SHP77 treated with DMSO at 0.1 percent for 48 hours (cell line): ENCODE data around the gene A2ML1.
"Not testable (repeated sequence)": the region's sequence is repeated elsewhere in the genome, so short reads cannot be mapped to it uniquely, and the experiment has no call there.

ENCODE experiments used
- DNase-seq: peaks from one replicate; lab custom pipeline; 2025; lab: John Stamatoyannopoulos, UW

The A2ML1 gene

DNA sequence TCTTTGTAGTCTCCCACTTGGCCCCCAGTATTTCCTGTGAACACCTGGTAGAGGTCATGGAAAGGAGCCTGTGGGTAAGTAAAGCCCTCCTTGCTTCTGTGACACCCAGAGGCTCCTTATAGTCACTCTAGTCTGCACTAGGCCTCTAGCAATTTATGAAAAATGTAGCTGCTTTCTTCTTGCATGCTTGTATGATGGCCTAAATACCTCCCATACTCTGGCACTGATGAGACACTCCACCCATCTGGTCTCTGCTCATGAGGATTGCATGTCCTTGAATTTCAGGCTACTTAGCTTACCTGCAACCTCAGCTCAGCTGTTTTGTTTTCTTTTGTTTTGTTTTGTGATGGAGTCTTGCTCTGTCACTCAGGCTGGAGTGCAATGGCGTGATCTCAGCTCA is 4.6 kb upstream of the A2ML1 start:
- DNase-seq = no peak

DNA sequence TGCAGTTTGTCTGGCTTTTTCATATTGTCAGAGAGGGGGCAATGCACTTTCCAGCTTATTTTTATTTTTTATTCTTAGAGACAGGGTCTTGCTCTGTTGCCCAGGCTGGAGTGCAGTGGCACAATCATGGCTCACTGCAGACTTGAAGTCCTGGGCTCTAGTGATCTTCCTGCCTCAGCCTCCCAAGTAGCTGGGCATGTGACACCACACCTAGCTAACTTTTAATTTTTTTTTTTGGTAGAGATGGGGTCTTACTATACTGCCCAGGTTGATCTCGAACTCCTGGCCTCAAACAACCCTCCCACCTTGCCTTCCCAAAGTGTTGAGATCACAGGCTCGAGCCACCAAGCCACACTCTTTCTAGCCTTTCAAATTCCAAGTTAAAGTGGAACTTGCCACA is 3.9 kb upstream of the A2ML1 start:
- no peak for DNase-seq

DNA sequence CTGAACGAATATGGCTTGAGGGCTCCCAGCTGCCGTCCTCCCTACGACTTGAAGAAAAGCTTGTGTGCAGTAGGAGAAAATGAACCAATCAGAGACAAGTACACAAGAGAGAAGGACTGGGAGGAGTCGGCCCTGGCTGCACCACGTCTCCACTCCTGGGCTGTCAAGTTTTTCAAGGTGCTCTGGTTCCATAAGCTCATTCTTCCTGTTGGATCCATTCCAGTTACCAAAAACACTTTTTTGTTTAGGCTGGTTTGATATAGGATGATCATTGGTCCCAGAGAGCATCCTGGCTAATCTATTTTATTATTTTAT is 2.8 kb upstream of the A2ML1 start:
- DNase-seq = no peak

DNA sequence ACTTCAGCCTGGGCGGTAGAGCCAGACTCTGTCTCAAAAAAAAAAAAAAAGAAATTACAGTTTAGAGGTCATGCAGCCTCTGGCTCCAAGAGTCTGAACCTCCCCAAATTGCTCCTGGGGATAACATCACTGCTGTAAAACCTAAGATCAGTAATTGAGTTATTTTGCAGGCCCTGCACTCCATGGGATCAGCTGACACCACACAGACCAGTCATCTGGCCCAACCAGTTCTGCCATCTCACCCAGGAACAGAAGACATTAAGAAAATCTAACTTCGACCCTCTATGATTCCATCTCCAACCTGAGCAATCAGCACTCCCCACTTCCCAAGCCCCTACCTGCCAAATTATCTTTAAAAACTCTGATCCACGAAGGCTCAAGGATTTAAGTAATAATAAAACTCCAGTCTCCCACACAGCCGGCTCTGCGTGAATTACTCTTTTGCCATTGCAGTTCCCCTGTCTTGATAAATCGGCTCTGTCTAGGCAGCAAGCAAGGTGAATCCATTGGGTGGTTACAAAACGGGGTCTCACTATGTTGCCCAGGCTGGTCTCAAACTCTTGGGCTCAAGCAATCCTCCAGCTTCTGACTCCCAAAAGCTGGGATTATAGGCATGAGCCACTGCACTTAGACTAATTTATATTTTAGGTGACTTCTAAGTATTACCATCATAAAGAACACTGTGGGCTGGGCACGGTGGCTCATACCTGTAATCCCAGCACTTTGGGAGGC is 1.6 kb upstream of the A2ML1 start:
- not testable (repeated sequence) for DNase-seq

DNA sequence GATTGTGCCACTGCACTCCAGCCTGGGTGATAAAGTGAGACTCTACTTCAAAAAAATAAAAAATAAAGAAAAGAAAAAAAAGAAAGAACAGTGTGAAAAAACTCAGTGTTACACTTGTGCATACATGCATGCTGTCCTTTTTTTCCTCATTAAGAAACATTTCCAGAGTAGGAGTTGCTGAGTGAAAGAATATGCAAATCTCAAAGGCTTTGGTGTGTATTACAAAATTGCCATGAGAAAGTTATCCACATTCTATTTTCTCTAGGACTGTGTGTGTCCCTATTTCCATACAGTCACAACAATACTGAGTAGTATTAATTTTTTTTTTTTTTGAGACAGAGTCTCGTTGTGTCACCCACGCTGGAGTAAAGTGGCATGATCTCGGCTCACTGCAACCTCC is 830 bp upstream of the A2ML1 start:
- no peak for DNase-seq

DNA sequence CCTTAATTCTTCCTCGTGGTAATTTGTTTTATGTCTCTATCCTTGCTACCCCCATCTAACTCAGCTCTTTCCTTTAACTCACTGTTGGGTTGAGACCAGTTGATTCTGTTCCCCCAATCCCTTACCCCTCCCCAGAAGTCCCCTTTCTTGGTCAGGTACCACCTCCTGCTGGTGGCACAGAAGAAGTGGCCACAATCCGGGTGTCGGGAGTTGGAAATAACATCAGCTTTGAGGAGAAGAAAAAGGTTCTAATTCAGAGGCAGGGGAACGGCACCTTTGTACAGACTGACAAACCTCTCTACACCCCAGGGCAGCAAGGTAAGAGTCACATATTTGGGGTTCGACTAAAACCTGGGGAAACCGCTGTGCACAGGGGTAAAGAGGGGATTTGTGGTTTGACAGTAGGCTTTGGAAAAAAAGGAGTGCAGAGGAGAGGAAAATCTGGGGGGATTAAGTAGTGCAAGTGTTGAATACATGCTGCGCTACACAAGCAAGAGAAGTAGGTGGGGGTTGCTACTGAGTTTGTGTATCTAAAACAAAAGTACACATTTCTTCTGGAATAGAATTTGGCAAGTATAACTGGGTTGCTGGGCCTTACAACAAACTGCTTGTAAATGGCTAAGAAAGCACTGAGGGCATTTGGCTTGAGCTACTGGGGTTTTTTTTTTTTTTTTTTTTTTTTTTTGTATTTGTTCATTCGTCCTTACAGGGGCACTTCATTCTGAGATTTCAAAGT is 1.3 kb downstream of the A2ML1 start:
- no peak for DNase-seq

DNA sequence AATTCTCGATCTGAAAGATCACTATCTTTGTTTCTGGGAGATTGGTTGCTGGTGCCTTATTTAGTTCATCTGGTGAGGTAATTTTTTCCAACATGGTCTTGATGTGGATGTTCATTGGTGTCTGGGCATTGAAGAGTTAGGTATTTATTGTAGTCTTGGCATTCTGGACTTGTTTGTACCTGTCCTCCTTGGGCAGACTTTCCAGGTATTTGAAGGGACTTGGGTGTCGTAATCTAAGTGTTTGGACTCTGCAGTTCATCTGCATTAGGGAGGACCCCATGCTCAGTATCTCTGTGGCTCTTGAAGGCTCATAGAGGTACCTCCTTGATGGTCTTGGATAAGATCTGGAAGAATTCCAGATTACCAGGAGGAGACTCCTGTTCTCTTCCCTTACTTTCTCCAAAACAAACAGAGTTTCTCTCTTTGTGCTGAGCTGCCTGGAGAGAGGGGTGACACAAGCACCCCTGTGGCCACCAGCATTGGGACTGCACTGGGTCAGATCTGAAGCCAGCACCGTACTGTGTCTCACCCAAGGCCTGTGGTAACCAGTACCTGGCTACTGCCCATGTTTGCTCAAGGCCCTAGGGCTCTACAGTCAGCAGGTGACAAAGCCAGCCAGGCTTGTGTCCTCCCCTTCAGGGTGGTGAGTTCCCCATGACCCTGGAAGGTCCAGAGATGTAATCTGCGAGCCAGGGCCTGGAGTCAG is 5.3 kb downstream of the A2ML1 start:
- DNase-seq = no peak

DNA sequence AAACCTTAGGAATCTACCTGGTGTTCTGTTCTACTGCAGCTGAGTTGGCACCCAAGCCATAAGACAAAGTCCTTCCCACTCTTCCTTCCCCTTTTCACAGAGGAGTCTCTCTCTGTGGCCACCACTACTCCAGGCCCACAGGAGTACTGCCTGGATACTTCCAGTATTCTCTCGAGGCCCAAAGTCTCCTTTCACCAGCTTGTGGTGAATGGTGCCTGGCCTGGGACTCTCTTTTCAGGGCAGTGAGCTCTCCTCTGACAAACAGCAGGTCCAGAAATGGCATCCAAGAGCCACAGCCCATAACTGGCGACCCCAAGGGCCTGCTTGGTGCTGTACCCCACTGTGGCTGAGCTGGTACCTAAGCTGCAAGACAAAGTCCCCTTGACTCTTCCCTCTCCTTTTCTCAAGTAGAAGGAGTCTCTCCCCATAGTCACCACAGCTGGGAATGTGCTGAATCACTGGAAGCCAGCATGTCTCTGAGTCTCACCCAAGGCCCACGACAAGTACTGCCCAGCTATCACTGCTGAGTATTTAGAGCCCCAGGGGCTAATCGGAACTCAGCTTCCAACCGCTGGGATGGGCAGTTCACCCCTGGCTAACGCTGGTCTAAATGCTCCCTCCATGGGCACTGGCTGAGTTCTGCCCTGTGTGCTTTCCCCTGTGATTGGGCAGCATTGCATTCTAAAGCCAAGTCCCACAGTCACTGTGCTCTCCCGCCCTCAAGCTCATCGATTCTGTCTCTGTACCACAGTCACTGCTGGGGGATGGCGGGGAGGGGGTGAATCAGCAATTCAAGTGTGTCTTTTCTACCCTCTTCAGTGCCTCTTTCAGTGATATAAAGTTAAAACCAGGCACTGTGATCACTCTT is 6.1 kb downstream of the A2ML1 start:
- no peak for DNase-seq

DNA sequence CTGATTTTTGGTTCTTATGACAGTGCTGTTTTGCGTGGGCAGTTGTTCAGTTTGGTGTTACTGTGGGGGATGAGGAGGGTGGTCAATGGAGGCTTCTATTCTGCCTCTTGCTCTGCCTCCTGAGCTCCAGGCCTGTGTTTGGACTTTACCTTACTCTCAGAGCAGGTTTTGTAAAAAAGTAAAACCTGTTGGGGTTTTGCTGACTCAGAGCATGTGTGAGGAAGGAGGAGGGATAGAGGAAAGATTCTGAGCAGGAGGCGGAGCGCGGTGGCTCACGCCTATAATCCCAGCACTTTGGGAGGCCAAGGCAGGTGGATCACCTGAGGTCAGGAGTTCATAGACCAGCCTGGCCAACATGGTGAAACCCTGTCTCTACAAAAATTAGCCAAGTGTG is 6.7 kb downstream of the A2ML1 start:
- DNase-seq = no peak

DNA sequence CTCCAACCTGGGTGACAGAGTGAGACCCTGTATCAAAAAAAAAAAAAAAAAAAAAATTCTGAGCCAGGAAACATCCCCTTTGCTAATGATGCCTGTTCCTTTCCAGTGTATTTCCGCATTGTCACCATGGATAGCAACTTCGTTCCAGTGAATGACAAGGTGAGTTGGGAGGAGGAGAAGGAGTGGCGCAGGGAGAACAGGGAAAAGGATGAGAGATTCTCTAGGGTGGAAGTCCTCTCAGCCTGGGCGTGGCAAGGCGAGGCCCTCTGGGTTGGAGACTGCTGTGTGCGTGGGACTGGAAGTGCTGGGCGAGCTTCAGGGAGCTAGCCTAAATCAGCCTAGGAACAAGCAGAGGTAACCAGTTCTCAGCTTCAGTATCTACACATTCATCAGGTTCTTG is 7.2 kb downstream of the A2ML1 start:
- no peak for DNase-seq

DNA sequence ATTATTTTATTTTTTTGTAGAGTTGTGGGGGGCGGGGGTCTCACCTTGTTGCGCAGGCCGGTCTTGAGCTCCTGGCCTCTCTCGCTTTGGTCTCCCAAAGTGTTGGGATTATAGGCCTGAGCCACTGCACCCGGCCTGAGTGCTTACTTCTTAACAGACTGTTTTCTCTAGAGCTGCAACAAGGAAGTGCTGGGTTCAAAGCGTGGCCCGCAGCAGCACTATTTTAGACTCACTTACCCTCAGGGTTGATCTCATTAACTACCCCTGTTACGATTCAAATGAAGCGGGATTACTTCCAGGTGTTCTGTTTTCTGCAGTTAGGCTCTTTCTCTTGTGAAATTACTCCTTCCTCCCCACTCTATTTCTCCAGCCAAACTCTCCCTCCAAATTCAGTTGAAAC is 8.7 kb downstream of the A2ML1 start:
- DNase-seq = no peak

DNA sequence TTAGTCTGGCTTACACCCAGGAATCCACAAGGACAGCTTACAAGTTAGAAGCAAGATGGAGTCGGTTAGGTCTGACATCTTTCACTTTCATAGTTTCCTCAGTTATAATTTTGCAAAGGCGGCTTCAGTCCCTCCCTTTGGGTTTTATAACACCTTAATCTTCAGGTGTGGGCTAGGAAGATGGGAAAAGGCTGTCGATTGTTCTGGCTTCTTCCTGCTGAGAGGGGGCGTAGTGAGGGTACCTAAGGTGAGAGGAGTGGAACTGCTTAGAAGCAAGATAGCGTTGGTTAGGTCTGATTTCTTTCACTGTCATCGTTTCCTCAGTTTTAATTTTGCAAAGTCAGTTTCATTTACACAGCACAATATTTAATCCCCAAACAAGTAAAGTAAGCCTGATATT is 10.1 kb downstream of the A2ML1 start:
- DNase-seq = no peak

DNA sequence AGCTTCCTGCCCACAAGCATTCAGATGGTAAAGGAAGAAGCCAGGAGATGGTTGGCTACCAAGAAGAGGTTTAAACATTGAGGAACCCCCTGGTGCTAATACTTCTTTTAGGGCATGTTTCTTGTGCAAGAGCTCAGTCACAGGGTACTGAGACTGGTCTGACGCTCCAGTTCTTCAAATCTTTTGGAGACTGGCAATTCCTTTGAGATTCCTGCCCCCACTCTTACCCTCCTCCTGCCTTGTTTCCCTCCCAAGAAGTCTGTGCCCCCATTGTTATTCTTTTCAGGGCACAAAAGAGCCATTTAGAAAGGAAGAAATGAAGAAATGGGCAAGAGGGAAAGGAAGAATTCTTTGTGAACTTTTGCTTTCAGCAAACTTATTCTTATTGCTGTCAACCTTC is 11.8 kb downstream of the A2ML1 start:
- no peak for DNase-seq

DNA sequence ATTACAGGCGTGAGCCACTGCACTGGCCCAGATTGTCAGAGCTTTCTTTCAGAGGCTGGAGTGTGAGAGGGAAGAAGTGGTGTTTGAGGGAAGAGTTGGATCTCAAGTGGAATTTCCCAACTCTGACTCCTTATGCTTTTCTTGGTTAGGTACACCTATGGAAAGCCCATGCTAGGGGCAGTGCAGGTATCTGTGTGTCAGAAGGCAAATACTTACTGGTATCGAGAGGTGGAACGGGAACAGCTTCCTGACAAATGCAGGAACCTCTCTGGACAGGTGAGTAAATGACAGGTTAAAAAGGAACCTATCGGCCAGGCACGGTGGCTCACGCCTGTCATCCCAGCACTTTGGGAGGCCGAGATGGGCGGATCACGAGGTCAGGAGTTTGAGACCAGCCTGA is 14.9 kb downstream of the A2ML1 start:
- no peak for DNase-seq

DNA sequence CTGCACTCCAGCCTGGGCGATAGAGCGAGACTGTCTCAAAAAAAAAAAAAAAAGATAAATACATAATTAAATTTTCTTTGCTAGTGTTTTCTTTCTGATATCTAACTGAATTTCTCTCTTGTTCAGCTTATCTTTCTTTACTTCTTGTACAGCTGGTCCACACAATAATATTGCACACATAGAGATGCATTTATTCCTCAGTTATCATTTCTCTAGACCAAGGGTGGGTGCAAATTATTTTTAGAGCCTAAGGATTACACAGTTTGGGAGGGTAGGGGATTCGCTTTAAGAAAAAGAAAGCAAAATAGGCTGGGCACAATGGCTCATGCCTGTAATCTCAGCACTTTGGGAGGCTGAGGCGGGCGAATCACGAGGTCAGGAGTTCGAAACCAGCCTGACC is 17.9 kb downstream of the A2ML1 start:
- DNase-seq = no peak

DNA sequence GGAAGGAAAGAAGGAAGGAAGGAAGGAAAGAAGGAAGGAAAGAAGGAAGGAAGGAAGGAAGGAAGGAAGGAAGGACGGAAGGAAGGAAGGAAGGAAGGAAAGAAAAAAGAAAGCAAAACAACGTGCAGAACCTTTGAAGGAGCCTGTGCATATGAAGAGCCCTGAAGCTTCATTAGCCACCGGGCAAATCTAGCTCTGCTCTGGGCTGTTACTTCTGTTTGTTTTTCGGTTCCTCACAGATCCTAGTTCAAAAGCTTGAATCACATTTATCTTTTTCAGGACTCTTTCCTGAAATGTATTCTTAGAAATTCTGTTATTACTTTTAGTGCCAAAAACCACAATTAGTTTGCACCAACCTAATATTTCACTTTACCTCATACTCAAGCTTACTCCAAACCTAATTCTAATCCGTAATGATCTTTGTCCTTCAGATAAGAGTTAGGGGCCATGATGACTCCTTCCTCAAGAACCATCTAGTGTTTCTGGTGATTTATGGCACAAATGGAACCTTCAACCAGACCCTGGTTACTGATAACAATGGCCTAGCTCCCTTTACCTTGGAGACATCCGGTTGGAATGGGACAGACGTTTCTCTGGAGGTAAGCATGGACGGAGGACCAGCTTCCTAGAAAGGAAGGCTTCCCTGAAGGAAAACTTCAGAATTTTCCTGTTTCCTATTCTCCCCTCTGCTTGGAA is 18.7 kb downstream of the A2ML1 start:
- no peak for DNase-seq

DNA sequence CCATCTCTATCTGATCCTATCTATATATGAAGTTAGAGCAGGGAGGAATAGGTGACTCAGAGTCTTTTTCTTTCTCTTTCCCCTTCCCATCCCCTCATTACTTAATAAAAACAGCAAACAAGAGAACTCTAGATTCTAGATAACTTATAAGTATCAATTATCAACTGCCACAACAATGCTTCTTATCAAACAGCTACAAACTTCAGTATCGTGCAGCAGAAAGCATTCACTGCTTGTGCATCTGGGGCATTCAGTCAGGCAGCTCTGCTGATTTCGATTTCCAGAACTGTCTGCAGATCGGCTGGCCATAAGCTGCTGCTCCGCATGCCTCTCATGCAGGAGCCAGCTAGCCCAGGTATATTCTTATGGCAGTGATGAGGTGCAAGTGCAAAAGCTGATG is 19.4 kb downstream of the A2ML1 start:
- DNase-seq = no peak

DNA sequence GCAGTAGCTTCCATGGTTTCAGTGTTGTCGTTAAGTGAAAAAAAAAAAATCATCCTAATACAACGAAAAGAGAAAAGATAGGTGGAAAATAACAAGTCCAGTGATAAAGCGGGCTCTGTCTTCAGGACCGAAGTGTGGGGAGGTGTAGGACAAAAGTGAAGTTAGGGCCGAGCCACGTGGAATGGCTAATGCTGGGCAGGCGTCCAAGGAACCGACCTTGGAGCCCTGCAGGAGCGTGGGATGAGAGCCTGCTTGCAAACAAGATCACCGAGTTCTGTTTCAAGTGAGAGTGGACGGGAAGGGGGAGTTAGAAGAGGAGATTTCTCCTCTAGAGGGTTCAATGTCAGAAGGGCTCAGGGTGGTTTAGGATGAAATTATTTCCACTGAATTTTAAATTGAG is 22.2 kb downstream of the A2ML1 start:
- DNase-seq = no peak

DNA sequence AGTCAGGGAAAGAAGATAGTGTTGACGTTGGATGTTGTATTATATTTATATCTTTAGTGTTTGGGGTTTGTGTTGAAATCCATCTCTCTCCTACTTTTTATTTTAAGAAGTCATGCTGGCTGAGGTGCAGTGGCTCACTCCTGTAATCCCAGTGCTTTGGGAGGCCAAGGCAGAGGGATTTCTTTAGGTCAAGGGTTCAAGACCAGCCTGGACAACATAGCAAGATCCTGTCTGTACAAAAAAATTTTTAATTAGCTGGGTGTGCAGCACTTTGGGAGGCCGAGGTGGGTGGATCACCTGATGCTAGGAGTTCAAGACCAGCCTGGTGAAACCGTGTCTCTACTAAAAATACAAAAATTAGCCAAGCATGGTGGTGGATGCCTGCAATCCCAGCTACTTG is 23.9 kb downstream of the A2ML1 start:
- DNase-seq = no peak

DNA sequence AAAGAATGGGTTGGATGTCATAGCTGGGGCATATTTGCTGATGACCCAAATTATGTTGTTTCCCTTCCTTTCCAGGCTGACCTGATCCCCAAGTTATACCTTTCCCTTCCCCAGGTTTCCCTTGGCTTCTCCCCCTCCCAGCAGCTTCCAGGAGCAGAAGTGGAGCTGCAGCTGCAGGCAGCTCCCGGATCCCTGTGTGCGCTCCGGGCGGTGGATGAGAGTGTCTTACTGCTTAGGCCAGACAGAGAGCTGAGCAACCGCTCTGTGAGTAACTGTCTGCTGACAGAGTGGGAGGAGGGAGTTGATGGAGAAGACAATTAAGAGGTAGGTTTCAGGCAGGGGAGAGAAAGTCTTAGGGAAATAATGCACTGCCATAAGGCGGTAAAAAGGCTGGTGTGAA is 25.0 kb downstream of the A2ML1 start:
- no peak for DNase-seq

DNA sequence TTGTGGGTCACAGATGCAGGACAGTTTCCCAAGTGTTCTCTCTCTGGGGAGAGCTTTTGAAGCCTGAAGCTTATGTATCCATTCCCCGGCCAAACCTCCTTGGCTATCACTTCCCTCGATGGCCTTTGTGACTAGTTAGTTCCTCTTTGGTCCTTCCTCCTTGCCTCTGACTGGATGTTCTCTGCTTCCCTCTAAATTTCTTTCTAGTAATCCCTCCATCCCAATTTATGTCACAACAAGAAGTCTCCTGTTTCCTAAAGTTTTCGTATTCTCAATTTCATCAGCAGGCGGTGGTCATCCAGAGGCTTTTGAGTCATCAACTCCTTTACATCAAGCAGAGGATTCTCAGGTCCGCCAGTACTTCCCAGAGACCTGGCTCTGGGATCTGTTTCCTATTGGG is 27.5 kb downstream of the A2ML1 start:
- DNase-seq = no peak

DNA sequence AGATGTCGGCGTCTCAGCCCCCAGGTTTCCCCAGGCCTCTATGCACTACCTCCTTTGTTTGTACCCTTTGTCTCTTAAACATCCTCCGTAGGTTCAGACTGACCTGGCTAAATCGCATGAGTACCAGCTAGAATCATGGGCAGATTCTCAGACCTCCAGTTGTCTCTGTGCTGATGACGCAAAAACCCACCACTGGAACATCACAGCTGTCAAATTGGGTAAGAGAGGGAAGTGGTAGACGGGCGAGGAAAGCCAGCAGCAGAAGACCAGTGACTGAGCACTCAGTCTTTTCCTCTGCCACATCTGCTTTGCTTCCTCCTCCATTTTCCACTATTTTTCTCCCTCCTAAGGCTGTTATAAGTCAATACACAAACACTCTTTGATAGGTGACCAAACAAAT is 29.7 kb downstream of the A2ML1 start:
- DNase-seq = no peak
